ENCODE data around the gene HOXC12. TPM values are rescaled to one million over a fixed set of nuclear protein-coding genes. Genes with fewer than 3 reads are reported as not detected.
A peak's percentile ranks its signal among the peaks of the same experiment; 100 is the strongest.

Gene HOXC12
- total RNA-seq, 1 donor from 2014 or later, result not detected

GRCh38 chr12:53935383-53936341 is 19.0 kb upstream of the HOXC12 start:
- H3K27me3 Mint-ChIP-seq (ENCODE audit: low read depth), result peaks cover 97% of the 10 kb centered on the region
- no peaks in the 10 kb centered on the region for H3K36me3 Mint-ChIP-seq
- TF ChIP-seq, protein P1, sequence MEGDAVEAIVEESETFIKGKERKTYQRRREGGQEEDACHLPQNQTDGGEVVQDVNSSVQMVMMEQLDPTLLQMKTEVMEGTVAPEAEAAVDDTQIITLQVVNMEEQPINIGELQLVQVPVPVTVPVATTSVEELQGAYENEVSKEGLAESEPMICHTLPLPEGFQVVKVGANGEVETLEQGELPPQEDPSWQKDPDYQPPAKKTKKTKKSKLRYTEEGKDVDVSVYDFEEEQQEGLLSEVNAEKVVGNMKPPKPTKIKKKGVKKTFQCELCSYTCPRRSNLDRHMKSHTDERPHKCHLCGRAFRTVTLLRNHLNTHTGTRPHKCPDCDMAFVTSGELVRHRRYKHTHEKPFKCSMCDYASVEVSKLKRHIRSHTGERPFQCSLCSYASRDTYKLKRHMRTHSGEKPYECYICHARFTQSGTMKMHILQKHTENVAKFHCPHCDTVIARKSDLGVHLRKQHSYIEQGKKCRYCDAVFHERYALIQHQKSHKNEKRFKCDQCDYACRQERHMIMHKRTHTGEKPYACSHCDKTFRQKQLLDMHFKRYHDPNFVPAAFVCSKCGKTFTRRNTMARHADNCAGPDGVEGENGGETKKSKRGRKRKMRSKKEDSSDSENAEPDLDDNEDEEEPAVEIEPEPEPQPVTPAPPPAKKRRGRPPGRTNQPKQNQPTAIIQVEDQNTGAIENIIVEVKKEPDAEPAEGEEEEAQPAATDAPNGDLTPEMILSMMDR (IDR thresholded peaks at IDR 0.05; ENCODE audit: unreplicated experiment), result no peak
- no peak overlapping the region for H3K27ac Mint-ChIP-seq
- H3K4me1 Mint-ChIP-seq, result peaks cover 14% of the 10 kb centered on the region
- no peaks in the 10 kb centered on the region for H3K9me3 Mint-ChIP-seq
- peak overlapping the region; percentile 51 for H3K4me3 Mint-ChIP-seq
- no peak for DNase-seq (ENCODE audit: low spot score in 2 of 2, unreplicated experiment in 2 of 2)

DNA sequence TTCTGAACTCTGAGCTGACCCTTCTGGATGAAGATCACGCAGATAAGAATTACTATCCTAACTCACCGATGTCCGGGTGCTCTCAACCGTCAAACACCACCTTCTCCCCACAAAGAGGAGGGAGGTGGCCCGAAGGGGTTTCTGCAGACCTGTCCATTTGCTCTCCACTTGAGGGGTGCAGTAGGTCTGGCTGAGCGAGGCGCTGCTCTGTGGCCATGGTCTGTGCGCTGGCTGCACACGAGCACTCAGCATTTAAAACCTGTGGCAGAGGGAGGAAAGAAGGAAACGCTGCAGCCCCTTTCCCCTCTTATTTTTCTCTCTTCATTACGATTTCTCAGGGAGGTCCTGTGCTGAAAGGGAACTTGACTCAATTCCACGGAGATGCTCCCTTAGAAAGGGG is 17.6 kb upstream of the HOXC12 start:
- DNase-seq (ENCODE audit: low spot score in 2 of 2, unreplicated experiment in 2 of 2), result no peak
- Mint-ChIP-seq H3K9me3 (no peaks in the 10 kb centered on the region), H3K27me3 (ENCODE audit: low read depth) (peaks cover 95% of the 10 kb centered on the region), H3K4me1 (peaks cover 14% of the 10 kb centered on the region), H3K4me3 (no peak overlapping the region), H3K36me3 (no peaks in the 10 kb centered on the region), H3K27ac (no peak overlapping the region)
- TF ChIP-seq, protein P1 (IDR thresholded peaks at IDR 0.05; ENCODE audit: unreplicated experiment), result no peak

DNA sequence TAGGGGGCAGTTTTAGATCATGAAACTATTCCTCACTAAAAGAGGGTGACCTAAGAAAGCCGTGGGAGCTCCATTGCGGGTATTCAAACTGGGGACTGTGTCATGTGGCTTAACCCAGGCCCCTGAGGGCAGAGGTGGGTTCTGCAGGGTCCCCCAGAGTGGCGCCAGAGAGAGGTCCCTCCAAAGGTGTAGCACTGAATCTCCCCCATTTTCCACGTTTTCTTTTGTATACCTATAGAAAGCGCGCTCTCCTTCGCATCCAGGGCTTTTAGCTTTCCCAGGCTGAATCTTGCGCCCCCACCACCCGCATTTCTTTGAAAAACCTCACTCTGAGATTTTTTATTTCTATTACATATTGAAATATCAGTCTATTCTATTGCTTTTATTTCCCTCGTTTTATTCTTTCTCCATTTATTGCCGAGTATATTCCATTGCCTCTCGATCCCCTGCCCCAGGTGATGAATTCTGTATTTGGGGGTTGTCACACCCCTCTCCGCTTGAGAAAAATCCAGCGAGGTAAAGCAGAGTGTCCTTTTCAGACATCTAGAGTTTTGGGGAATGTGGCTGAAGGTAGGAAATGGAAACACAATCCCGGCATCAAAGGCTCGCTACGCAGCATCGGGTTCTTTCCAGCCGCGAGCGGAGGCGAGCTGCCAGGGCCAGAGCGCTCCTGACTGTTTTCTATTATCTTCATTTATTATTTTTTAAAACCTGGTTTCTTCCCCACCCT is 16.9 kb upstream of the HOXC12 start:
- H3K4me3 Mint-ChIP-seq, result peak overlapping the region; percentile 59
- no peak for DNase-seq (ENCODE audit: low spot score in 2 of 2, unreplicated experiment in 2 of 2)
- H3K9me3 Mint-ChIP-seq, result no peaks in the 10 kb centered on the region
- peaks cover 95% of the 10 kb centered on the region for H3K27me3 Mint-ChIP-seq (ENCODE audit: low read depth)
- no peaks in the 10 kb centered on the region for H3K36me3 Mint-ChIP-seq
- TF ChIP-seq, protein P1 (IDR thresholded peaks at IDR 0.05; ENCODE audit: unreplicated experiment), result no peak
- peaks cover 14% of the 10 kb centered on the region for H3K4me1 Mint-ChIP-seq
- no peak overlapping the region for H3K27ac Mint-ChIP-seq

DNA sequence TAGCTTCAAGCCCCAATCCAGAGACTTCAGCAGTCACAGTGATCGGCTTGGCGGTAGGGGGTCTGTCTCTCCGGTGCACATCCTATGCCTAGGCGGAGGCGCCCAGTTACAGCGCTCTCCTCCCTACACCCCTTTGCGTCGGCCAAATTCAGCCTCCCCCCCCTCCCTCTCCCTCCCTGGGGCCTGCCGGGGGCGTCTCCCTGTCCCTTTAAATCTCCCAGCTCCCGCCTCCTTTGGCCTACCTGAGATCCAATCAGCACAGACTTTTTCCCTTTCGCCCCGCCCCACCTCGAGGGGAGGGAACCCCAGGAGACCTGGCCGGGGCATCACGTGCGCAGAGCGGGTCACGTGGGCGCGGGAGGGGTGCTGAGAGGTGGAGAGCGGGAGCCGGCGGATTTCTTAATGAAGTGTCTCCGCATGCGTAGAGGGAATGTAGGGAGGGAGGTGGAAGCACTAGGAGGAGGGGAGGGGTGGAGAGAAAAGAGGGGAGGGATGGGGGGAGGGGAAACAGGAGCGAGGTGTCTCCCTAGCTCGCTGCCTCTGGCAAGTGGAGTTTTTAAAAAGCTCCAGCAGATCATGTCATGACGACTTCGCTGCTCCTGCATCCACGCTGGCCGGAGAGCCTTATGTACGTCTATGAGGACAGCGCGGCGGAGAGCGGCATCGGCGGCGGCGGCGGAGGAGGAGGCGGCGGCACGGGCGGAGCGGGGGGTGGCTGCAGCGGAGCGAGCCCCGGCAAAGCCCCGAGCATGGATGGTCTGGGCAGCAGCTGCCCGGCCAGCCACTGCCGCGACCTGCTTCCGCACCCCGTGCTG is 16.2 kb upstream of the HOXC12 start, which contains the start of gene HOXC13:
TSS of gene HOXC13 (plus strand) at position 506 of the 815 bp plus-strand sequence. CDS start at position 582, 76 bp downstream.
- H3K4me3 Mint-ChIP-seq, result peak within 1 kb of the TSS; percentile 59
- peaks cover 14% of the 10 kb centered on the region for H3K4me1 Mint-ChIP-seq
- peaks cover 95% of the 10 kb centered on the region for H3K27me3 Mint-ChIP-seq (ENCODE audit: low read depth)
- peak; percentile 86 to 90 for DNase-seq (ENCODE audit: low spot score in 2 of 2, unreplicated experiment in 2 of 2)
- peak within 1 kb of the TSS; percentile 34 for H3K27ac Mint-ChIP-seq
- no peaks in the 10 kb centered on the region for H3K9me3 Mint-ChIP-seq
- peaks cover 2% of the 10 kb centered on the region for H3K36me3 Mint-ChIP-seq
- TF ChIP-seq, protein P1 (IDR thresholded peaks at IDR 0.05; ENCODE audit: unreplicated experiment), result no peak
